D341Med (cell line): ENCODE data around the gene OR2T5.
"Not testable (repeated sequence)": the region's sequence is repeated elsewhere in the genome, so short reads cannot be mapped to it uniquely, and the experiment has no call there.

Experiments used
- DNase-seq: peaks from one replicate; pipeline ENCODE4 v3.0.0; 2012; ENCODE audit warnings: low spot score

OR2T5 gene

GRCh38 chr1:248488289-248488688, at the start of gene OR2T5:
OR2T5 (plus strand) TSS chr1:248488589; CDS start chr1:248488589, 0 bp downstream.
- DNase-seq: not testable (repeated sequence)

- not testable (repeated sequence) for DNase-seq
These were observed 49.7 kb upstream of the OR2T5 start for GRCh38 chr1:248438668-248439067.

GRCh38 chr1:248439283-248439682, 49.1 kb upstream of the OR2T5 start:
- not testable (repeated sequence) for DNase-seq

GRCh38 chr1:248442500-248443277, 45.7 kb upstream of the OR2T5 start:
- DNase-seq: not testable (repeated sequence)

GRCh38 chr1:248444603-248445002, 43.8 kb upstream of the OR2T5 start:
- not testable (repeated sequence) for DNase-seq

GRCh38 chr1:248445399-248445798, 43.0 kb upstream of the OR2T5 start, which contains the start of gene OR2T2:
OR2T2 (plus strand) TSS chr1:248445637; CDS start chr1:248452798, 7,161 bp downstream.
- not testable (repeated sequence) for DNase-seq

GRCh38 chr1:248448409-248449074, 39.8 kb upstream of the OR2T5 start:
- not testable (repeated sequence) for DNase-seq

- not testable (repeated sequence) for DNase-seq
These were observed 38.4 kb upstream of the OR2T5 start for GRCh38 chr1:248449821-248450465.

GRCh38 chr1:248450466-248451145, 37.8 kb upstream of the OR2T5 start:
- not testable (repeated sequence) for DNase-seq

GRCh38 chr1:248453619-248454018, 34.8 kb upstream of the OR2T5 start:
- DNase-seq: not testable (repeated sequence)

GRCh38 chr1:248455045-248455444, 33.3 kb upstream of the OR2T5 start:
- not testable (repeated sequence) for DNase-seq

GRCh38 chr1:248456635-248457034, 31.8 kb upstream of the OR2T5 start:
- DNase-seq: not testable (repeated sequence)

- DNase-seq: not testable (repeated sequence)
These were observed 29.3 kb upstream of the OR2T5 start for GRCh38 chr1:248459117-248459516.

- no peak for DNase-seq
These were observed 17.2 kb upstream of the OR2T5 start for GRCh38 chr1:248471154-248471553.

GRCh38 chr1:248472111-248472510, 16.3 kb upstream of the OR2T5 start:
- DNase-seq: not testable (repeated sequence)

GRCh38 chr1:248473051-248473450, 15.3 kb upstream of the OR2T5 start, which contains the start of gene OR2T3:
OR2T3 (plus strand) TSS chr1:248473351; CDS start chr1:248473351, 0 bp downstream.
- not testable (repeated sequence) for DNase-seq

GRCh38 chr1:248475660-248476059, 12.7 kb upstream of the OR2T5 start:
- DNase-seq: not testable (repeated sequence)

GRCh38 chr1:248481686-248482579, 6.5 kb upstream of the OR2T5 start:
- not testable (repeated sequence) for DNase-seq

GRCh38 chr1:248496661-248497060, 8.3 kb downstream of the OR2T5 start:
- DNase-seq: not testable (repeated sequence)

GRCh38 chr1:248500305-248501035, 12.1 kb downstream of the OR2T5 start:
- DNase-seq: not testable (repeated sequence)
